Progenitor cell of endocrine pancreas (in vitro differentiated cells): ENCODE data around the gene RPRD1B. TPM values are rescaled to one million over a fixed set of nuclear protein-coding genes. Genes with fewer than 3 reads are reported as not detected.

Experiments
- DNase-seq: peaks from one replicate; pipeline ENCODE4 v3.0.0; 2021; ENCODE audit warnings: low spot score; ENCODE audit not compliant: unreplicated experiment
- H3K27ac Mint-ChIP-seq: 2 replicates; pipeline ENCODE4 v1.8.0; 2021; ENCODE audit warnings: mild to moderate bottlenecking, moderate library complexity, mixed read lengths
- H3K27me3 Mint-ChIP-seq: 2 replicates; pipeline ENCODE4 v1.8.0; 2021; ENCODE audit warnings: mixed read lengths
- H3K36me3 Mint-ChIP-seq: 2 replicates; pipeline ENCODE4 v1.8.0; 2022; ENCODE audit warnings: mixed read lengths; ENCODE audit not compliant: insufficient read depth
- H3K4me1 Mint-ChIP-seq: 2 replicates; pipeline ENCODE4 v1.8.0; 2021; ENCODE audit warnings: low read depth, mixed read lengths
- H3K4me3 Mint-ChIP-seq: 2 replicates; pipeline ENCODE4 v1.8.0; 2021; ENCODE audit warnings: low read depth, mild to moderate bottlenecking, moderate library complexity, mixed read lengths
- H3K9me3 Mint-ChIP-seq: 2 replicates; pipeline ENCODE4 v1.8.0; 2021; ENCODE audit warnings: low read depth, mixed read lengths
- total RNA-seq: library from RNA; stranded (reverse); gene quantifications from 2 replicates; pipeline ENCODE4 v1.2.1, GENCODE V29; 2021
- TF ChIP-seq, protein P1 (sequence below): fragments of 200-600 bp; sonication (generic); IDR thresholded peaks from one replicate; pipeline ENCODE4 v1.5.0; 2021; ENCODE audit warnings: antibody characterized with exemption, mild to moderate bottlenecking; ENCODE audit not compliant: unreplicated experiment

The RPRD1B gene
- total RNA-seq, 1 donor from 2014 or later: 31.7 TPM

DNA sequence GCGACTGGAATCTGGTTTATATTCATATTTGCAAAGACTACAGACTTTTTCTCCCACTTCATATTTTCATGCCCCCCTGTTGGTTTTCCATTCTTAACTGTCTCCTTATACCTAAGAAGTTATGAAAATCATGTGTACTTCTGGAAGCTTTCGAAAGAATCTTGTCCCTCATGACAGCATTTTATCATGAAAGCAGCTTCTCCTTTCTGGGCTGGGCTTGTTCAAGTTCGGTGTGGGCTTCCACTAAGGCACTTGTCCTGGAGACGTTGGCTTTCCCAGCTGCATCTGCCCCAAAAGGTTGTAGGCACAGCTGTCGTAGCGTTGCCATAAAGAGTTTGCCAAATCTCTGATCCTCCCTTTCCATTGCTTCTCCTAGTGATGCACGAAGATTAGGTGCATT lies 56.5 kb downstream of the RPRD1B start:
- Mint-ChIP-seq H3K9me3 (no peaks in the 10 kb centered on the region), H3K27me3 (no peaks in the 10 kb centered on the region), H3K27ac (no peak overlapping the region), H3K4me1 (no peaks in the 10 kb centered on the region), H3K4me3 (no peak overlapping the region), H3K36me3 (peaks cover 16% of the 10 kb centered on the region)
- TF ChIP-seq, protein P1, sequence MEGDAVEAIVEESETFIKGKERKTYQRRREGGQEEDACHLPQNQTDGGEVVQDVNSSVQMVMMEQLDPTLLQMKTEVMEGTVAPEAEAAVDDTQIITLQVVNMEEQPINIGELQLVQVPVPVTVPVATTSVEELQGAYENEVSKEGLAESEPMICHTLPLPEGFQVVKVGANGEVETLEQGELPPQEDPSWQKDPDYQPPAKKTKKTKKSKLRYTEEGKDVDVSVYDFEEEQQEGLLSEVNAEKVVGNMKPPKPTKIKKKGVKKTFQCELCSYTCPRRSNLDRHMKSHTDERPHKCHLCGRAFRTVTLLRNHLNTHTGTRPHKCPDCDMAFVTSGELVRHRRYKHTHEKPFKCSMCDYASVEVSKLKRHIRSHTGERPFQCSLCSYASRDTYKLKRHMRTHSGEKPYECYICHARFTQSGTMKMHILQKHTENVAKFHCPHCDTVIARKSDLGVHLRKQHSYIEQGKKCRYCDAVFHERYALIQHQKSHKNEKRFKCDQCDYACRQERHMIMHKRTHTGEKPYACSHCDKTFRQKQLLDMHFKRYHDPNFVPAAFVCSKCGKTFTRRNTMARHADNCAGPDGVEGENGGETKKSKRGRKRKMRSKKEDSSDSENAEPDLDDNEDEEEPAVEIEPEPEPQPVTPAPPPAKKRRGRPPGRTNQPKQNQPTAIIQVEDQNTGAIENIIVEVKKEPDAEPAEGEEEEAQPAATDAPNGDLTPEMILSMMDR: no peak
- DNase-seq: no peak

DNA sequence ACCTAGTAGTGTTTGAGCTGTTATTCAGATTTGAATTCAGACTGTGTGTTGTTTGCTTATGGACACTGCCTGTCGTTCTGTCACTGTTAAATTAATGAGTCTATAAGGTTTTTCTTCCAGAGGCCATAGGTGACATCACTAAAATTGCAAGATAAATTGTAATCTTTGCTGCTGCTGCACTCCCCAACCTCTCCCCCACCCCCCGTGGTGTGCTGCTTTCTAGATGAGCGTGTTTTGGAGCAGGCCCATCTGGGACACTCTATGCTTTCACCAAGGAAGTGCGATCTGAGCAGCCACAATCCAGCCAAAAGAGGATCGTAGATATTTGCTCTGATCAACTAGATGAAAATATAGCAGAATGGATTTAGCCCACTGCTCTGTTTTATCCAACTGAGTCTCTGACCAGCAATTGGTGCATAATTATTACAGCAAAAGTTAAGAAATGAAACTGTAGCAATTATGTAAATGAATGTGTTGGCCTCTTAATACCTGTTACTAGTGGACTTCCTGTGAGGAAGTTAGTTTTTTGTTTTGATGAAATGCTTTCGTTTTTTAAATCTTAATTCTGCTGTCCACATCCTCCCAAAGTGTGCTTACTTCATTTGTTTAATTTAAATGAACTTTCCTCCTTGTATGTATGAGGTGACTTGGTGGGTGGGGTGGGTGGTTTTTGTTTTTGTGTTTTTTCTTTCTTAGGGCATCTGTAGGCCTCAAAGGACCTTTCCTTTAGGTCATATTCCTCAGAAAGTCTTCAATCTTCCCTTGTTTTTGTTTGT lies 58.1 kb downstream of the RPRD1B start:
- Mint-ChIP-seq H3K9me3 (no peaks in the 10 kb centered on the region), H3K27ac (peak overlapping the region; percentile 49), H3K36me3 (peaks cover 11% of the 10 kb centered on the region), H3K4me1 (no peaks in the 10 kb centered on the region), H3K4me3 (no peak overlapping the region), H3K27me3 (no peaks in the 10 kb centered on the region)
- DNase-seq: no peak
- TF ChIP-seq, protein P1: no peak

DNA sequence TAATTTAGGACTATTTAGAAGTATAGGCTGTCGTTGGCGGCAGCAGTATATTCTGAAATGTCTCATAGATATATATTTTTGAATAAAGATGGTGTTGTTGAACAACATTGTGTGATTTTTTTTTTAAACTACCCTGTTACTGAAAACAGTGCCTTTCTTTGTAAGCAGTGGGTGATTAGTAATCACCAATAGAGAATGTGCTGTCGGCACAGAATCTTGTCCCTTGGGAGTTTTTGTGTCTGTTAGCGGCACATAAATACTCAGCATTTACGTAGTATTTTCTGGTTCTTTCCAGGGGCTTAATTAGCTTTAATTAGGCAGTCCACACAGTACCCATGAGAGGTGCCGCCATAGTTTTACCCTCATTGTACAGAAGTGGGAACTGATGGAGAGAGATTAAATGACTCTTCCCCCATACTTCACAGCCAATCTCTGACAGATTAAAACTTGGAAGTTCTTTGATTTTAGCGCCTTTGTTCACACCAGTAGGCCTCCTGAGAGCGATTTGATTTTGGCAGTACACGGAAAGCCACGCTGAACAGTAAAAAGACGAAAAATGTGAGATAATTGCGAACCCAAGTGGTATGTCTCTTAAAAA lies 58.8 kb downstream of the RPRD1B start:
- H3K27ac Mint-ChIP-seq: no peak overlapping the region
- no peak overlapping the region for H3K4me3 Mint-ChIP-seq
- no peak for DNase-seq
- no peaks in the 10 kb centered on the region for H3K9me3 Mint-ChIP-seq
- H3K27me3 Mint-ChIP-seq: no peaks in the 10 kb centered on the region
- H3K36me3 Mint-ChIP-seq: peaks cover 11% of the 10 kb centered on the region
- H3K4me1 Mint-ChIP-seq: no peaks in the 10 kb centered on the region
- TF ChIP-seq, protein P1: no peak

DNA sequence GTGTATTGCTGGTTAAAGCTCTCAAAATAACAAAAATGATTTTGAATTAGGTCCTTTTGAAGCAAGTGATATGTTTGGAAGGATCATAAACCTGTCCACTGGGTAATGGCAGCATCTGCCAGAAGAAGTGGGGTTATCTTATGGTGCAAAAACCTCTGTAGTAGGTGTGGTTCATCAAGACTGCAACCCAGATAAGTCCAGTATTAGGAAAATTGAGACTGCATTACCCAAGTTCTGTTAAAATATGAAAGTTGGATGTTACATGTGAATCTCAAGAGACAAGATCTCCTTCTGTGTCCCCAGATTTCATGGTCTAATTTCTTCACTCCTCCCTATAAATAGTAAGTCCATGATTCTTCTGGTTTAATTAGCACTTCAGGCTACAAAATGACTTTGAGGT lies 59.4 kb downstream of the RPRD1B start:
- H3K27me3 Mint-ChIP-seq: no peaks in the 10 kb centered on the region
- no peaks in the 10 kb centered on the region for H3K9me3 Mint-ChIP-seq
- TF ChIP-seq, protein P1: no peak

DNA sequence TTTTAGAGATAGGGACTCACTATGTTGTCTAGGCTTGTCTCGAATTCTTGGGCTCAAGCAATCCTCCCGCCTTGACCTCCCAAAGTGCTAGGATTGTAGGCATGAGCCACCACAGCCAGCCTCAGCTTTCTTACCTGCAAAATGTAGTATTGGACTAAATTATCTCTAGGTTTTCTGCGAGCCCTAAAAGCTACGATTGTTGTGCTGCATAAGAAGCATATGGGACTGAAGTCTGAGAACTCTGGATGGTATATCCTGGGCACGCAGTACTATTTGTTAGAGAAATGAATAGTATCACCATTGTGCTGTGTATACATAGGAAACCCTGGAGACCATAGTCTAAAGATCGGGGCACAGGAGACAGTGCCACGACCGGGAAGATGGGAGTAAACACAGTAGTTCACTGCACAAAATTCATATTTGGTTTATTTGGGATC lies 60.1 kb downstream of the RPRD1B start:
- no peak overlapping the region for H3K27ac Mint-ChIP-seq
- no peaks in the 10 kb centered on the region for H3K27me3 Mint-ChIP-seq
- H3K36me3 Mint-ChIP-seq: peaks cover 2% of the 10 kb centered on the region
- no peaks in the 10 kb centered on the region for H3K9me3 Mint-ChIP-seq
- DNase-seq: no peak
- H3K4me1 Mint-ChIP-seq: no peaks in the 10 kb centered on the region
- TF ChIP-seq, protein P1: no peak
- H3K4me3 Mint-ChIP-seq: no peak overlapping the region

More for the DNA sequence above, 59.4 kb downstream of the RPRD1B start:
- Mint-ChIP-seq H3K4me3 (no peak overlapping the region), H3K4me1 (no peaks in the 10 kb centered on the region), H3K36me3 (peaks cover 10% of the 10 kb centered on the region), H3K27ac (no peak overlapping the region)
- DNase-seq: no peak
